PC-9 (cell line): ENCODE results near the gene VANGL1.

Experiments
- EZH2 ChIP-seq: fragments of 200-600 bp; sonication (generic); IDR thresholded peaks from 2 replicates; pipeline ENCODE4 v1.8.0; 2017; ENCODE audit warnings: antibody characterized with exemption, low read depth
- TF ChIP-seq, protein P1 (sequence below): fragments of 200-600 bp; sonication (generic); conservative IDR thresholded peaks from 2 replicates; pipeline ENCODE4 v1.6.1; 2017; ENCODE audit warnings: mixed run types, antibody characterized with exemption, mild to moderate bottlenecking, moderate library complexity

DNA sequence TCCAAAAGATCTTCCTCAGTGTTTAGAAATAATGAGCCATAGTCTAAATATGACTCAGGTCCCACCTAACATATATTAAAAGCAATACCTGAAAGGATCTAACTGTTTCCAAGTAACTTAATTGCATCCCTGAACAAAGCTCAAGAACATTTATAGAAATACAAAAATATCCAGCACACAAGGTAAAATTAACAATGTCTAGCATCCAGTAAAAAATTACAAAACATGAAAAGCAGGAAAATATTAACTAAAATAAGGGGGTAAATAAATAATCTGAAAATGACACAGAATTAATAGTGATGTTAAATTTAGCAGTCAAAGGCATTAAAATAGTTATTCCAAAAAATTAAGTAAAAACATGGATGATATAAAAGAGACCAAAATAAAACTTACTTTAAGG, 21.3 kb upstream of the VANGL1 start:
- TF ChIP-seq, protein P1, sequence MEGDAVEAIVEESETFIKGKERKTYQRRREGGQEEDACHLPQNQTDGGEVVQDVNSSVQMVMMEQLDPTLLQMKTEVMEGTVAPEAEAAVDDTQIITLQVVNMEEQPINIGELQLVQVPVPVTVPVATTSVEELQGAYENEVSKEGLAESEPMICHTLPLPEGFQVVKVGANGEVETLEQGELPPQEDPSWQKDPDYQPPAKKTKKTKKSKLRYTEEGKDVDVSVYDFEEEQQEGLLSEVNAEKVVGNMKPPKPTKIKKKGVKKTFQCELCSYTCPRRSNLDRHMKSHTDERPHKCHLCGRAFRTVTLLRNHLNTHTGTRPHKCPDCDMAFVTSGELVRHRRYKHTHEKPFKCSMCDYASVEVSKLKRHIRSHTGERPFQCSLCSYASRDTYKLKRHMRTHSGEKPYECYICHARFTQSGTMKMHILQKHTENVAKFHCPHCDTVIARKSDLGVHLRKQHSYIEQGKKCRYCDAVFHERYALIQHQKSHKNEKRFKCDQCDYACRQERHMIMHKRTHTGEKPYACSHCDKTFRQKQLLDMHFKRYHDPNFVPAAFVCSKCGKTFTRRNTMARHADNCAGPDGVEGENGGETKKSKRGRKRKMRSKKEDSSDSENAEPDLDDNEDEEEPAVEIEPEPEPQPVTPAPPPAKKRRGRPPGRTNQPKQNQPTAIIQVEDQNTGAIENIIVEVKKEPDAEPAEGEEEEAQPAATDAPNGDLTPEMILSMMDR = no peak
- no peak for TF ChIP-seq EZH2
